Mammary epithelial cell (primary cell): ENCODE data around the gene COPS8.

Source experiments
- CTCF ChIP-seq, 2 donors: IDR thresholded peaks in 1 of 2; conservative IDR thresholded peaks in 1 of 2; 2 replicates each; pipeline ENCODE4 v1.5.1; 2011 to 2012; ENCODE audit warnings: inconsistent platforms in 2 of 2, low read length in 2 of 2, mild to moderate bottlenecking in 2 of 2, control low read depth in 1 of 2, low read depth in 1 of 2; ENCODE audit not compliant: insufficient read depth in 1 of 2; ENCODE audit errors: extremely low read depth in 1 of 2
- EZH2 ChIP-seq: IDR thresholded peaks from 2 replicates; pipeline ENCODE4 v1.6.1; 2012; ENCODE audit warnings: low read length, inconsistent platforms, borderline replicate concordance

GRCh38 chr2:237099804-237100203, 14.1 kb downstream of the COPS8 start:
- no peak for TF ChIP-seq CTCF (conservative IDR thresholded peaks at IDR 0.05 in 1 of 2, IDR thresholded peaks at IDR 0.05 in 1 of 2; ENCODE audit: extremely low read depth in 1 of 2, insufficient read depth in 1 of 2, low read depth in 1 of 2, low read length in 2 of 2)
- TF ChIP-seq EZH2: no peak
